Right lobe of liver (tissue), 4 donors: ENCODE data around the gene NBAS.

Experiments used
- POLR2A ChIP-seq: fragments of 450-650 bp; IDR thresholded peaks from one replicate; pipeline ENCODE4 v1.6.1; 2017; ENCODE audit warnings: antibody characterized with exemption, mild to moderate bottlenecking
- TF ChIP-seq, protein P1 (sequence below), 4 donors: fragments of 200-600 bp in 3 of 4; fragments of 450-650 bp in 1 of 4; IDR thresholded peaks; one replicate each; pipeline versions ENCODE4 v1.5.1 to v1.8.0; 2016 to 2022; ENCODE audit warnings: antibody characterized with exemption in 4 of 4, mild to moderate bottlenecking in 2 of 4
- donor health status: DM: no; HTN: no; CAD: no.
- donor health status: DM: no; HTN: no; CAD: no.
- donor health status: DM: no; HTN: yes; CAD: no.

DNA sequence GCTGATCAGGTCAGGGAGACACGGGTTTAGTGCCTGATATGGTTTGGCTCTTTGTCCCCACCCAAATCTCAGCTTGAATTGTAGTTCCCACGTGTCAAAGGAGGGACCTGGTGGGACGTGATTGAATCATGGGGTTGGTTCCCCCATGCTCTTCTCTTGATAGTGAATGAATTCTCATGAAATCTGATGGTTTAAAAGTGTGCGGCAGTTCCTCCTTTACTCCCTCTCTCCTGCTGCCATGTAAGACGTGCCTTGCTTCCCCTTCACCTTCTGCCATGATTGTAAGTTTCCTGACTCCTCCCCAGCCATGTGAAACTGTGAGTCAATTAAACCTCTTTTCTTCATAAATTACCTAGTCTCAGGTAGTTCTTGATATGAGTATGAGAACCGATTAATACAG, 424.5 kb downstream of the NBAS start:
- TF ChIP-seq, protein P1, sequence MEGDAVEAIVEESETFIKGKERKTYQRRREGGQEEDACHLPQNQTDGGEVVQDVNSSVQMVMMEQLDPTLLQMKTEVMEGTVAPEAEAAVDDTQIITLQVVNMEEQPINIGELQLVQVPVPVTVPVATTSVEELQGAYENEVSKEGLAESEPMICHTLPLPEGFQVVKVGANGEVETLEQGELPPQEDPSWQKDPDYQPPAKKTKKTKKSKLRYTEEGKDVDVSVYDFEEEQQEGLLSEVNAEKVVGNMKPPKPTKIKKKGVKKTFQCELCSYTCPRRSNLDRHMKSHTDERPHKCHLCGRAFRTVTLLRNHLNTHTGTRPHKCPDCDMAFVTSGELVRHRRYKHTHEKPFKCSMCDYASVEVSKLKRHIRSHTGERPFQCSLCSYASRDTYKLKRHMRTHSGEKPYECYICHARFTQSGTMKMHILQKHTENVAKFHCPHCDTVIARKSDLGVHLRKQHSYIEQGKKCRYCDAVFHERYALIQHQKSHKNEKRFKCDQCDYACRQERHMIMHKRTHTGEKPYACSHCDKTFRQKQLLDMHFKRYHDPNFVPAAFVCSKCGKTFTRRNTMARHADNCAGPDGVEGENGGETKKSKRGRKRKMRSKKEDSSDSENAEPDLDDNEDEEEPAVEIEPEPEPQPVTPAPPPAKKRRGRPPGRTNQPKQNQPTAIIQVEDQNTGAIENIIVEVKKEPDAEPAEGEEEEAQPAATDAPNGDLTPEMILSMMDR (IDR thresholded peaks at IDR 0.05) = no peak
- TF ChIP-seq POLR2A = no peak
